GM12873 (cell line): Measurements from ENCODE around the gene KBTBD8.

ENCODE experiments used
- TF ChIP-seq, protein P1 (sequence below): IDR thresholded peaks from 2 replicates; pipeline ENCODE4 v1.5.1; 2012; ENCODE audit warnings: low read depth, mild to moderate bottlenecking, moderate library complexity, low read length, control low read depth; ENCODE audit not compliant: insufficient read depth; ENCODE audit errors: missing control alignments

The KBTBD8 gene

DNA sequence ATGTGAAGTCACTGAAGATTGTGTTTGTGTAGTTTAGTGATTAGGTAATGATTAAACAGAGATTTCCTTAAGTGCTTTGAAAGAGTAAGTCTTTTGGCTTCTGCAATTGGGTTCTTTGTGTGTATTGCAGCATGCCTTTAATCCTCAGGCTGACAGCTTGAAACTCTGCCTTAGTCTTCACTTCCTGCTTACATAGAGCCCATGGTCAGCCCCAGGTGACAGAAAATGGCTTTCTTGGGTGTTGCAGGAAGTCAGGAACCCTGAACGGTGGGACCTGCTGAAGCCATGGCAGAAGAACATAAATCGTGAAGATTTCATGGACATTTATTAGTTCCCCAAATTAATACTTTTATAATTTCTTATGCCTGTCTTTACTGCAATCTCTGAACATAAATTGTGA, 61.3 kb downstream of the KBTBD8 start:
- TF ChIP-seq, protein P1, sequence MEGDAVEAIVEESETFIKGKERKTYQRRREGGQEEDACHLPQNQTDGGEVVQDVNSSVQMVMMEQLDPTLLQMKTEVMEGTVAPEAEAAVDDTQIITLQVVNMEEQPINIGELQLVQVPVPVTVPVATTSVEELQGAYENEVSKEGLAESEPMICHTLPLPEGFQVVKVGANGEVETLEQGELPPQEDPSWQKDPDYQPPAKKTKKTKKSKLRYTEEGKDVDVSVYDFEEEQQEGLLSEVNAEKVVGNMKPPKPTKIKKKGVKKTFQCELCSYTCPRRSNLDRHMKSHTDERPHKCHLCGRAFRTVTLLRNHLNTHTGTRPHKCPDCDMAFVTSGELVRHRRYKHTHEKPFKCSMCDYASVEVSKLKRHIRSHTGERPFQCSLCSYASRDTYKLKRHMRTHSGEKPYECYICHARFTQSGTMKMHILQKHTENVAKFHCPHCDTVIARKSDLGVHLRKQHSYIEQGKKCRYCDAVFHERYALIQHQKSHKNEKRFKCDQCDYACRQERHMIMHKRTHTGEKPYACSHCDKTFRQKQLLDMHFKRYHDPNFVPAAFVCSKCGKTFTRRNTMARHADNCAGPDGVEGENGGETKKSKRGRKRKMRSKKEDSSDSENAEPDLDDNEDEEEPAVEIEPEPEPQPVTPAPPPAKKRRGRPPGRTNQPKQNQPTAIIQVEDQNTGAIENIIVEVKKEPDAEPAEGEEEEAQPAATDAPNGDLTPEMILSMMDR, result no peak
